GM23338 (cell line): Measurements from ENCODE around the gene TBPL1. TPM values are rescaled to one million over a fixed set of nuclear protein-coding genes. Genes with fewer than 3 reads are reported as not detected.

Source experiments
- ATAC-seq: fragments of 200-7000 bp; cut with Tn5 transposase; 3 replicates; pipeline ENCODE4 v1.9.1; 2020
- DNase-seq: peaks from one replicate; pipeline ENCODE4 v3.0.0-alpha.2; 2015; ENCODE audit warnings: low spot score
- H2AFZ ChIP-seq: fragments of 200-600 bp; sonication (generic); 2 replicates; pipeline ENCODE4 v1.8.0; 2016; ENCODE audit warnings: antibody characterized with exemption, mild to moderate bottlenecking, moderate library complexity
- H3F3A ChIP-seq: fragments of 200-600 bp; sonication (generic); replicated peaks from 2 replicates; pipeline ENCODE4 v1.8.0; 2017; ENCODE audit warnings: antibody characterized with exemption, mixed run types, low read depth
- H3K27ac ChIP-seq: fragments of 200-600 bp; sonication (generic); 2 replicates; pipeline ENCODE4 v1.6.1; 2016; ENCODE audit warnings: low read depth
- H3K27me3 ChIP-seq: fragments of 200-600 bp; sonication (generic); 2 replicates; pipeline ENCODE4 v1.8.0; 2016; ENCODE audit warnings: mild to moderate bottlenecking, mixed run types, moderate library complexity; ENCODE audit not compliant: insufficient read depth
- H3K36me3 ChIP-seq: fragments of 200-600 bp; sonication (generic); 2 replicates; pipeline ENCODE4 v1.8.0; 2016; ENCODE audit warnings: mild to moderate bottlenecking; ENCODE audit not compliant: insufficient read depth
- H3K4me1 ChIP-seq: fragments of 200-600 bp; sonication (generic); 2 replicates; pipeline ENCODE4 v1.8.0; 2016; ENCODE audit warnings: mild to moderate bottlenecking, moderate library complexity; ENCODE audit not compliant: insufficient read depth
- H3K4me2 ChIP-seq: fragments of 200-600 bp; sonication (generic); 2 replicates; pipeline ENCODE4 v1.7.1; 2017; ENCODE audit warnings: mixed run types
- H3K4me3 ChIP-seq: fragments of 200-600 bp; sonication (generic); 2 replicates; pipeline ENCODE4 v1.6.1; 2016; ENCODE audit warnings: mixed run types
- H3K79me2 ChIP-seq: fragments of 200-600 bp; sonication (generic); replicated peaks from 2 replicates; pipeline ENCODE4 v1.8.0; 2017; ENCODE audit warnings: mild to moderate bottlenecking; ENCODE audit not compliant: insufficient read depth
- H3K9me2 ChIP-seq: fragments of 200-600 bp; sonication (generic); 2 replicates; pipeline ENCODE4 v1.8.0; 2017; ENCODE audit not compliant: insufficient read depth
- H4K20me1 ChIP-seq: fragments of 200-600 bp; sonication (generic); replicated peaks from 2 replicates; pipeline ENCODE4 v1.8.0; 2017; ENCODE audit warnings: mild to moderate bottlenecking; ENCODE audit not compliant: insufficient read depth
- H3K27ac Mint-ChIP-seq: 2 replicates; pipeline ENCODE4 v1.8.0; 2020; ENCODE audit warnings: inconsistent platforms, mild to moderate bottlenecking, moderate library complexity, mixed read lengths
- H3K27me3 Mint-ChIP-seq: 3 replicates; pipeline ENCODE4 v1.8.0; 2022; ENCODE audit warnings: low read depth, mild to moderate bottlenecking, moderate library complexity, mixed read lengths, inconsistent platforms; ENCODE audit not compliant: insufficient read depth, poor library complexity
- H3K36me3 Mint-ChIP-seq: 3 replicates; pipeline ENCODE4 v1.8.0; 2021; ENCODE audit warnings: low read depth, mild to moderate bottlenecking, inconsistent platforms, moderate library complexity, mixed read lengths
- H3K4me1 Mint-ChIP-seq: 3 replicates; pipeline ENCODE4 v1.8.0; 2020; ENCODE audit warnings: mild to moderate bottlenecking, inconsistent platforms, mixed read lengths
- H3K4me3 Mint-ChIP-seq: 3 replicates; pipeline ENCODE4 v1.8.0; 2021; ENCODE audit warnings: moderate library complexity, mild to moderate bottlenecking, inconsistent platforms, mixed read lengths
- H3K9me3 Mint-ChIP-seq: 3 replicates; pipeline ENCODE4 v1.8.0; 2020; ENCODE audit warnings: moderate library complexity, mild to moderate bottlenecking, inconsistent platforms, mixed read lengths
- CREB1 ChIP-seq: fragments of 250-450 bp; sonication (Bioruptor Pico); IDR thresholded peaks from 2 replicates; pipeline ENCODE4 v1.5.0; 2020; ENCODE audit warnings: low read depth, mild to moderate bottlenecking, moderate library complexity
- EZH2phosphoT487 ChIP-seq: fragments of 200-600 bp; sonication (generic); IDR thresholded peaks from one replicate; pipeline ENCODE4 v1.8.1; 2018; ENCODE audit warnings: antibody characterized with exemption; ENCODE audit not compliant: unreplicated experiment
- JUNB ChIP-seq: IDR thresholded peaks from one replicate; pipeline ENCODE4 v1.6.1; 2016; ENCODE audit warnings: antibody characterized with exemption; ENCODE audit not compliant: unreplicated experiment
- NANOG ChIP-seq: IDR thresholded peaks from 2 replicates; pipeline ENCODE4 v1.6.1; 2016; ENCODE audit warnings: antibody characterized with exemption, borderline replicate concordance
- POLR2AphosphoS5 ChIP-seq: IDR thresholded peaks from 2 replicates; pipeline ENCODE4 v1.6.1; 2016; ENCODE audit warnings: antibody characterized with exemption, low read depth
- ZNF114 ChIP-seq: fragments of 250-450 bp; sonication (Bioruptor Pico); IDR thresholded peaks from 2 replicates; pipeline ENCODE4 v1.5.0; 2020; ENCODE audit warnings: mild to moderate bottlenecking, moderate library complexity
- ZNF331 ChIP-seq: fragments of 250-450 bp; sonication (Bioruptor Pico); IDR thresholded peaks from 2 replicates; pipeline ENCODE4 v1.5.0; 2020; ENCODE audit warnings: low read depth, mild to moderate bottlenecking, moderate library complexity
- polyA plus RNA-seq: library from polyadenylated mRNA; unstranded; fragments of >200 nt; fragmentation: Nextera tagmentation; extraction: Ambion mirVana; gene quantifications from 2 replicates; pipeline ENCODE4 v1.2.1, GENCODE V29; 2016
- total RNA-seq: library from RNA; depleted of rRNA; stranded (reverse); fragments of >200 nt; shearing (Covaris generic); gene quantifications from 2 replicates; pipeline ENCODE4 v1.2.3, GENCODE V29; 2014
- TF ChIP-seq, protein P1 (sequence below): IDR thresholded peaks from 2 replicates; pipeline ENCODE4 v1.6.1; 2016; ENCODE audit warnings: antibody characterized with exemption
- TF ChIP-seq, protein P2 (sequence below): IDR thresholded peaks from one replicate; pipeline ENCODE4 v1.6.1; 2018; ENCODE audit warnings: antibody characterized with exemption; ENCODE audit not compliant: unreplicated experiment
- TF ChIP-seq, protein P3 (sequence below), 2 experiments: fragments of 200-600 bp in 1 of 2; sonication (generic) in 1 of 2; conservative IDR thresholded peaks; 2 replicates each; pipeline versions ENCODE4 v1.5.1 to v1.6.1; 2016 to 2017; ENCODE audit warnings: antibody characterized with exemption in 2 of 2, low read depth in 2 of 2, mild to moderate bottlenecking in 2 of 2, moderate library complexity in 1 of 2

Gene TBPL1
- total and polyA plus RNA-seq, 2 experiments from 2014 or later = 72.9 to 139 TPM

DNA sequence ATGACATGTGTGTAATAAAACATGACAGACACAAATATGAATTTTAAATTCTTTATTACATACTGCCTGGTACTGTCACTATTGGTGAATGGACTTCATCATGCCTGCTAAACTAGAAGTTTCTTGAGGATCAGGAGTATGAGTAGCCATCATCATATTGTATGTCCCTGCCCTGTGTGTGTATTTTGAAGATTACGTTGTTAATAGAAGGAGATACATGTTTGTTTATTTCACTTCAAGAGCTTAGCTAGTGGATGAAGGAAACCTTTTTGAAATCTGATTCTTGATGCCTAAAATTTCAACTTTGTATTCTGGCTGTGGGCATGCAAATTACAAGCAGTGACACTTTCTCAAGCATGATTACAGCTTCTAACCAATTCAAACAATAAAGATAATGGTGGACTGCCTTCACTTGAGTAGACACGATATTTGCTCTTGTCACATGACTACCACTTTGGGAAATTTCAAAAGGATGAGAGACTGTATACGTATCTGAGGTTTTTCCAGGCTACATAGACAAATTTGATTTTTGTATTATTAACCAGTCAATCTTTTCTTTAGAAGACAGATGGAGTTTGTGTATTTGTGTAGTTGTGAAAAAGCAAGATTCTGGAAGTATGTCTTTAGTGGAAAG is 3.5 kb downstream of the TBPL1 start:
- H3K36me3 Mint-ChIP-seq = no peaks in the 10 kb centered on the region
- no peak for ATAC-seq
- Histone ChIP-seq H3K4me3 (no peak overlapping the region), H3K36me3 (no peaks in the 10 kb centered on the region), H3F3A (no peaks in the 10 kb centered on the region), H3K9me2 (no peaks in the 10 kb centered on the region), H3K4me1 (peaks cover 19% of the 10 kb centered on the region), H3K79me2 (peaks cover 81% of the 10 kb centered on the region), H3K27ac (no peak overlapping the region), H3K27me3 (no peaks in the 10 kb centered on the region), H3K4me2 (no peak overlapping the region), H4K20me1 (peaks cover 29% of the 10 kb centered on the region), H2AFZ (no peak overlapping the region)
- no peak overlapping the region for H3K4me3 Mint-ChIP-seq
- H3K27ac Mint-ChIP-seq = no peak overlapping the region
- no peaks in the 10 kb centered on the region for H3K9me3 Mint-ChIP-seq
- peaks cover 30% of the 10 kb centered on the region for H3K4me1 Mint-ChIP-seq
- TF ChIP-seq NANOG (no peak), JUNB (no peak), ZNF114 (CRISPR knock-in tag) (no peak), EZH2phosphoT487 (no peak), ZNF331 (no peak), POLR2AphosphoS5 (no peak)
- TF ChIP-seq, protein P1, sequence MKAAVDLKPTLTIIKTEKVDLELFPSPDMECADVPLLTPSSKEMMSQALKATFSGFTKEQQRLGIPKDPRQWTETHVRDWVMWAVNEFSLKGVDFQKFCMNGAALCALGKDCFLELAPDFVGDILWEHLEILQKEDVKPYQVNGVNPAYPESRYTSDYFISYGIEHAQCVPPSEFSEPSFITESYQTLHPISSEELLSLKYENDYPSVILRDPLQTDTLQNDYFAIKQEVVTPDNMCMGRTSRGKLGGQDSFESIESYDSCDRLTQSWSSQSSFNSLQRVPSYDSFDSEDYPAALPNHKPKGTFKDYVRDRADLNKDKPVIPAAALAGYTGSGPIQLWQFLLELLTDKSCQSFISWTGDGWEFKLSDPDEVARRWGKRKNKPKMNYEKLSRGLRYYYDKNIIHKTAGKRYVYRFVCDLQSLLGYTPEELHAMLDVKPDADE = no peak
- TF ChIP-seq, protein P2, sequence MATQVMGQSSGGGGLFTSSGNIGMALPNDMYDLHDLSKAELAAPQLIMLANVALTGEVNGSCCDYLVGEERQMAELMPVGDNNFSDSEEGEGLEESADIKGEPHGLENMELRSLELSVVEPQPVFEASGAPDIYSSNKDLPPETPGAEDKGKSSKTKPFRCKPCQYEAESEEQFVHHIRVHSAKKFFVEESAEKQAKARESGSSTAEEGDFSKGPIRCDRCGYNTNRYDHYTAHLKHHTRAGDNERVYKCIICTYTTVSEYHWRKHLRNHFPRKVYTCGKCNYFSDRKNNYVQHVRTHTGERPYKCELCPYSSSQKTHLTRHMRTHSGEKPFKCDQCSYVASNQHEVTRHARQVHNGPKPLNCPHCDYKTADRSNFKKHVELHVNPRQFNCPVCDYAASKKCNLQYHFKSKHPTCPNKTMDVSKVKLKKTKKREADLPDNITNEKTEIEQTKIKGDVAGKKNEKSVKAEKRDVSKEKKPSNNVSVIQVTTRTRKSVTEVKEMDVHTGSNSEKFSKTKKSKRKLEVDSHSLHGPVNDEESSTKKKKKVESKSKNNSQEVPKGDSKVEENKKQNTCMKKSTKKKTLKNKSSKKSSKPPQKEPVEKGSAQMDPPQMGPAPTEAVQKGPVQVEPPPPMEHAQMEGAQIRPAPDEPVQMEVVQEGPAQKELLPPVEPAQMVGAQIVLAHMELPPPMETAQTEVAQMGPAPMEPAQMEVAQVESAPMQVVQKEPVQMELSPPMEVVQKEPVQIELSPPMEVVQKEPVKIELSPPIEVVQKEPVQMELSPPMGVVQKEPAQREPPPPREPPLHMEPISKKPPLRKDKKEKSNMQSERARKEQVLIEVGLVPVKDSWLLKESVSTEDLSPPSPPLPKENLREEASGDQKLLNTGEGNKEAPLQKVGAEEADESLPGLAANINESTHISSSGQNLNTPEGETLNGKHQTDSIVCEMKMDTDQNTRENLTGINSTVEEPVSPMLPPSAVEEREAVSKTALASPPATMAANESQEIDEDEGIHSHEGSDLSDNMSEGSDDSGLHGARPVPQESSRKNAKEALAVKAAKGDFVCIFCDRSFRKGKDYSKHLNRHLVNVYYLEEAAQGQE = no peak
- TF ChIP-seq, protein P3, sequence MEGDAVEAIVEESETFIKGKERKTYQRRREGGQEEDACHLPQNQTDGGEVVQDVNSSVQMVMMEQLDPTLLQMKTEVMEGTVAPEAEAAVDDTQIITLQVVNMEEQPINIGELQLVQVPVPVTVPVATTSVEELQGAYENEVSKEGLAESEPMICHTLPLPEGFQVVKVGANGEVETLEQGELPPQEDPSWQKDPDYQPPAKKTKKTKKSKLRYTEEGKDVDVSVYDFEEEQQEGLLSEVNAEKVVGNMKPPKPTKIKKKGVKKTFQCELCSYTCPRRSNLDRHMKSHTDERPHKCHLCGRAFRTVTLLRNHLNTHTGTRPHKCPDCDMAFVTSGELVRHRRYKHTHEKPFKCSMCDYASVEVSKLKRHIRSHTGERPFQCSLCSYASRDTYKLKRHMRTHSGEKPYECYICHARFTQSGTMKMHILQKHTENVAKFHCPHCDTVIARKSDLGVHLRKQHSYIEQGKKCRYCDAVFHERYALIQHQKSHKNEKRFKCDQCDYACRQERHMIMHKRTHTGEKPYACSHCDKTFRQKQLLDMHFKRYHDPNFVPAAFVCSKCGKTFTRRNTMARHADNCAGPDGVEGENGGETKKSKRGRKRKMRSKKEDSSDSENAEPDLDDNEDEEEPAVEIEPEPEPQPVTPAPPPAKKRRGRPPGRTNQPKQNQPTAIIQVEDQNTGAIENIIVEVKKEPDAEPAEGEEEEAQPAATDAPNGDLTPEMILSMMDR (conservative IDR thresholded peaks at IDR 0.05; ENCODE audit: low read depth in 2 of 2) = no peak
- peaks cover 11% of the 10 kb centered on the region for H3K27me3 Mint-ChIP-seq
- DNase-seq = no peak

DNA sequence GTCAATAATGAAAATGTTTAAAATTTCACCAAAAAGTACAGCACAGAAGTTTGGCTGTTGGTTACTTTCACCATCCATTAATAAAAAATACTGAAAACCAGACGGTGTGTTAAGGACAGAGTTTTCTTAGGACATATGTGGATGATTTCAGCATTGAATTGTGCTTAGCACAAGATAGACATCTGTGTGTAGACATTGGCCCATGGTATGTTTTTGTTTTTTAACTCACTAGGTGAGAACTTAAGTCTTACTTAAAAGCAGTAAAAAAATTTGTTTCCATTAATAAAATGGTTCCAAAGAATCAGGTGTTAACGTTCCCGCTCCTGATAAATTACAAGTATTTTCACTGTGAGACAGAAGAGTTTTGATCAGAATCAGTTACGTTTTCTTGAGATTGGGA is 4.2 kb downstream of the TBPL1 start:
- Mint-ChIP-seq H3K9me3 (no peaks in the 10 kb centered on the region), H3K36me3 (no peaks in the 10 kb centered on the region), H3K4me1 (peaks cover 33% of the 10 kb centered on the region), H3K27ac (no peak overlapping the region), H3K4me3 (no peak overlapping the region), H3K27me3 (peaks cover 8% of the 10 kb centered on the region)
- H3K4me3 ChIP-seq = no peak overlapping the region
- H3K36me3 ChIP-seq = no peaks in the 10 kb centered on the region
- H3K27me3 ChIP-seq = no peaks in the 10 kb centered on the region
- DNase-seq = no peak
- ATAC-seq = no peak
- peaks cover 34% of the 10 kb centered on the region for H4K20me1 ChIP-seq
- no peak overlapping the region for H3K4me2 ChIP-seq
- no peaks in the 10 kb centered on the region for H3F3A ChIP-seq
- H2AFZ ChIP-seq = no peak overlapping the region
- H3K9me2 ChIP-seq = no peaks in the 10 kb centered on the region
- no peak overlapping the region for H3K27ac ChIP-seq
- H3K79me2 ChIP-seq = peaks cover 88% of the 10 kb centered on the region
- peaks cover 24% of the 10 kb centered on the region for H3K4me1 ChIP-seq
- TF ChIP-seq ZNF114 (CRISPR knock-in tag) (no peak), JUNB (no peak), POLR2AphosphoS5 (no peak), CREB1 (CRISPR knock-in tag) (no peak)
- TF ChIP-seq, protein P2 = no peak
- TF ChIP-seq, protein P3 (conservative IDR thresholded peaks at IDR 0.05; ENCODE audit: low read depth in 2 of 2) = no peak
